GM23338 (cell line): ENCODE results near the gene SLC2A5. TPM values are rescaled to one million over a fixed set of nuclear protein-coding genes. Genes with fewer than 3 reads are reported as not detected.

ENCODE experiments used
- ATAC-seq: fragments of 200-7000 bp; cut with Tn5 transposase; 3 replicates; pipeline ENCODE4 v1.9.1; 2020
- DNase-seq: peaks from one replicate; pipeline ENCODE4 v3.0.0-alpha.2; 2015; ENCODE audit warnings: low spot score
- H2AFZ ChIP-seq: fragments of 200-600 bp; sonication (generic); 2 replicates; pipeline ENCODE4 v1.8.0; 2016; ENCODE audit warnings: antibody characterized with exemption, mild to moderate bottlenecking, moderate library complexity
- H3F3A ChIP-seq: fragments of 200-600 bp; sonication (generic); replicated peaks from 2 replicates; pipeline ENCODE4 v1.8.0; 2017; ENCODE audit warnings: antibody characterized with exemption, mixed run types, low read depth
- H3K27ac ChIP-seq: fragments of 200-600 bp; sonication (generic); 2 replicates; pipeline ENCODE4 v1.6.1; 2016; ENCODE audit warnings: low read depth
- H3K27me3 ChIP-seq: fragments of 200-600 bp; sonication (generic); 2 replicates; pipeline ENCODE4 v1.8.0; 2016; ENCODE audit warnings: mild to moderate bottlenecking, mixed run types, moderate library complexity; ENCODE audit not compliant: insufficient read depth
- H3K36me3 ChIP-seq: fragments of 200-600 bp; sonication (generic); 2 replicates; pipeline ENCODE4 v1.8.0; 2016; ENCODE audit warnings: mild to moderate bottlenecking; ENCODE audit not compliant: insufficient read depth
- H3K4me1 ChIP-seq: fragments of 200-600 bp; sonication (generic); 2 replicates; pipeline ENCODE4 v1.8.0; 2016; ENCODE audit warnings: mild to moderate bottlenecking, moderate library complexity; ENCODE audit not compliant: insufficient read depth
- H3K4me2 ChIP-seq: fragments of 200-600 bp; sonication (generic); 2 replicates; pipeline ENCODE4 v1.7.1; 2017; ENCODE audit warnings: mixed run types
- H3K4me3 ChIP-seq: fragments of 200-600 bp; sonication (generic); 2 replicates; pipeline ENCODE4 v1.6.1; 2016; ENCODE audit warnings: mixed run types
- H3K79me2 ChIP-seq: fragments of 200-600 bp; sonication (generic); replicated peaks from 2 replicates; pipeline ENCODE4 v1.8.0; 2017; ENCODE audit warnings: mild to moderate bottlenecking; ENCODE audit not compliant: insufficient read depth
- H3K9me2 ChIP-seq: fragments of 200-600 bp; sonication (generic); 2 replicates; pipeline ENCODE4 v1.8.0; 2017; ENCODE audit not compliant: insufficient read depth
- H4K20me1 ChIP-seq: fragments of 200-600 bp; sonication (generic); replicated peaks from 2 replicates; pipeline ENCODE4 v1.8.0; 2017; ENCODE audit warnings: mild to moderate bottlenecking; ENCODE audit not compliant: insufficient read depth
- H3K27ac Mint-ChIP-seq: 2 replicates; pipeline ENCODE4 v1.8.0; 2020; ENCODE audit warnings: inconsistent platforms, mild to moderate bottlenecking, moderate library complexity, mixed read lengths
- H3K27me3 Mint-ChIP-seq: 3 replicates; pipeline ENCODE4 v1.8.0; 2022; ENCODE audit warnings: low read depth, mild to moderate bottlenecking, moderate library complexity, mixed read lengths, inconsistent platforms; ENCODE audit not compliant: insufficient read depth, poor library complexity
- H3K36me3 Mint-ChIP-seq: 3 replicates; pipeline ENCODE4 v1.8.0; 2021; ENCODE audit warnings: low read depth, mild to moderate bottlenecking, inconsistent platforms, moderate library complexity, mixed read lengths
- H3K4me1 Mint-ChIP-seq: 3 replicates; pipeline ENCODE4 v1.8.0; 2020; ENCODE audit warnings: mild to moderate bottlenecking, inconsistent platforms, mixed read lengths
- H3K4me3 Mint-ChIP-seq: 3 replicates; pipeline ENCODE4 v1.8.0; 2021; ENCODE audit warnings: moderate library complexity, mild to moderate bottlenecking, inconsistent platforms, mixed read lengths
- H3K9me3 Mint-ChIP-seq: 3 replicates; pipeline ENCODE4 v1.8.0; 2020; ENCODE audit warnings: moderate library complexity, mild to moderate bottlenecking, inconsistent platforms, mixed read lengths
- EZH2 ChIP-seq: fragments of 200-600 bp; sonication (generic); IDR thresholded peaks from one replicate; pipeline ENCODE4 v1.8.0; 2017; ENCODE audit warnings: antibody characterized with exemption, mild to moderate bottlenecking, low read depth; ENCODE audit not compliant: unreplicated experiment
- EZH2phosphoT487 ChIP-seq: fragments of 200-600 bp; sonication (generic); IDR thresholded peaks from one replicate; pipeline ENCODE4 v1.8.1; 2018; ENCODE audit warnings: antibody characterized with exemption; ENCODE audit not compliant: unreplicated experiment
- JUNB ChIP-seq: IDR thresholded peaks from one replicate; pipeline ENCODE4 v1.6.1; 2016; ENCODE audit warnings: antibody characterized with exemption; ENCODE audit not compliant: unreplicated experiment
- POLR2AphosphoS5 ChIP-seq: IDR thresholded peaks from 2 replicates; pipeline ENCODE4 v1.6.1; 2016; ENCODE audit warnings: antibody characterized with exemption, low read depth
- STAT1 ChIP-seq: IDR thresholded peaks from one replicate; pipeline ENCODE4 v1.6.1; 2016; ENCODE audit warnings: antibody characterized with exemption; ENCODE audit not compliant: unreplicated experiment
- ZNF114 ChIP-seq: fragments of 250-450 bp; sonication (Bioruptor Pico); IDR thresholded peaks from 2 replicates; pipeline ENCODE4 v1.5.0; 2020; ENCODE audit warnings: mild to moderate bottlenecking, moderate library complexity
- ZNF331 ChIP-seq: fragments of 250-450 bp; sonication (Bioruptor Pico); IDR thresholded peaks from 2 replicates; pipeline ENCODE4 v1.5.0; 2020; ENCODE audit warnings: low read depth, mild to moderate bottlenecking, moderate library complexity
- ZNF462 ChIP-seq: fragments of 250-450 bp; sonication (Bioruptor Pico); IDR thresholded peaks from 2 replicates; pipeline ENCODE4 v1.5.0; 2020; ENCODE audit warnings: mild to moderate bottlenecking, moderate library complexity
- polyA plus RNA-seq: library from polyadenylated mRNA; unstranded; fragments of >200 nt; fragmentation: Nextera tagmentation; extraction: Ambion mirVana; gene quantifications from 2 replicates; pipeline ENCODE4 v1.2.1, GENCODE V29; 2016
- total RNA-seq: library from RNA; depleted of rRNA; stranded (reverse); fragments of >200 nt; shearing (Covaris generic); gene quantifications from 2 replicates; pipeline ENCODE4 v1.2.3, GENCODE V29; 2014

Gene SLC2A5
- total and polyA plus RNA-seq, 2 experiments from 2014 or later = 0.03 TPM; not detected in 1

GRCh38 chr1:9020305-9020704, 49.1 kb downstream of the SLC2A5 start (continued):
- no peak for TF ChIP-seq ZNF462
- no peak for TF ChIP-seq POLR2AphosphoS5
- no peak for TF ChIP-seq EZH2phosphoT487
- TF ChIP-seq ZNF331 = no peak
- no peak for TF ChIP-seq ZNF114 (CRISPR knock-in tag)
- no peak for TF ChIP-seq STAT1

DNA sequence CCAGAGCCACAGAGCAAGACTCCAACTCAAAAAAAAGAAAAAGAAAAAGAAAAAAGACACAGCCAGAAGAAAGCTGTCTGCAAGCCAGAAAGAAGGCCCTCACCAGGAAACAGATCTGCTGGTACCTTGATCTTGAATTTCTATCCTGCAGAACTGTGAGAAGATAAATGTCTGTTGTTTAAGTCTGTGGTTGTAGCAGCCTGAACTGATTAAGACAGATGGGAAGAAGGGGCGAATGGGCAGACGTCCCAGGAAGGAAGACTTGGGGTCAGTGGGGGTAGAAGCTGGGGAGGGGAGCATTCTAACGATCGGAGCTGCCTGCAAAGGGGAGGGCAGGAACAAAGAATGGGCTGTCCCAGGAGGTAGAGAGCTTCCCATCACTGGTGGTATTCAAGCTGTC, 49.5 kb downstream of the SLC2A5 start:
- Histone ChIP-seq H3K4me2 (no peak overlapping the region), H4K20me1 (no peaks in the 10 kb centered on the region; the same call in 1 of the 2 replicates), H3K27ac (no peak overlapping the region), H3K4me1 (no peaks in the 10 kb centered on the region), H3F3A (no peaks in the 10 kb centered on the region), H3K27me3 (no peaks in the 10 kb centered on the region), H3K79me2 (no peaks in the 10 kb centered on the region), H3K36me3 (no peaks in the 10 kb centered on the region), H3K4me3 (no peak overlapping the region), H3K9me2 (no peaks in the 10 kb centered on the region), H2AFZ (no peak overlapping the region)
- H3K4me3 Mint-ChIP-seq = no peak overlapping the region
- DNase-seq (no peak), ATAC-seq (no peak)
- H3K36me3 Mint-ChIP-seq = no peaks in the 10 kb centered on the region
- peaks cover 9% of the 10 kb centered on the region for H3K27me3 Mint-ChIP-seq
- H3K4me1 Mint-ChIP-seq = no peaks in the 10 kb centered on the region
- H3K27ac Mint-ChIP-seq = no peak overlapping the region
- no peaks in the 10 kb centered on the region for H3K9me3 Mint-ChIP-seq
- no peak for TF ChIP-seq ZNF462
- TF ChIP-seq POLR2AphosphoS5 = no peak
- no peak for TF ChIP-seq JUNB
- no peak for TF ChIP-seq EZH2
- TF ChIP-seq ZNF114 (CRISPR knock-in tag) = no peak
- no peak for TF ChIP-seq ZNF331
